NCI-H2227 (cell line): ENCODE results near the gene DCUN1D3.

Source experiments
- DNase-seq: peaks from one replicate; lab custom pipeline; 2025; ENCODE audit not compliant: unreplicated experiment; lab: John Stamatoyannopoulos, UW

DCUN1D3 gene

GRCh38 chr16:20920091-20920490 is 19.9 kb upstream of the DCUN1D3 start:
- DNase-seq = no peak

- DNase-seq = no peak
These were observed 18.5 kb upstream of the DCUN1D3 start for GRCh38 chr16:20918486-20919239.

GRCh38 chr16:20916942-20917341 is 16.8 kb upstream of the DCUN1D3 start:
- DNase-seq = no peak

GRCh38 chr16:20916289-20916688 is 16.1 kb upstream of the DCUN1D3 start:
- no peak for DNase-seq

- DNase-seq = no peak
These were observed 11.2 kb upstream of the DCUN1D3 start for GRCh38 chr16:20911361-20911760.

- no peak for DNase-seq
These were observed 10.7 kb upstream of the DCUN1D3 start for GRCh38 chr16:20910781-20911321.

- DNase-seq = no peak
These were observed 6.4 kb upstream of the DCUN1D3 start for GRCh38 chr16:20906341-20907255.

GRCh38 chr16:20905576-20905975 is 5.4 kb upstream of the DCUN1D3 start:
- DNase-seq = no peak

GRCh38 chr16:20904507-20905081 is 4.4 kb upstream of the DCUN1D3 start:
- DNase-seq = no peak

- DNase-seq = no peak
These were observed 3.8 kb upstream of the DCUN1D3 start for GRCh38 chr16:20903899-20904506.

GRCh38 chr16:20903116-20903898 is 3.1 kb upstream of the DCUN1D3 start:
- DNase-seq = no peak

GRCh38 chr16:20902426-20902825 is 2.3 kb upstream of the DCUN1D3 start:
- no peak for DNase-seq

- peak; percentile 65 for DNase-seq
These were observed 1.4 kb upstream of the DCUN1D3 start for GRCh38 chr16:20901436-20902112.

- DNase-seq = peak; percentile 71
These were observed 894 bp upstream of the DCUN1D3 start for GRCh38 chr16:20901068-20901435.

- DNase-seq = no peak
These were observed 470 bp downstream of the DCUN1D3 start for GRCh38 chr16:20899477-20900298.

GRCh38 chr16:20899071-20899470 is 1.1 kb downstream of the DCUN1D3 start:
- DNase-seq = no peak

GRCh38 chr16:20897922-20898321 is 2.2 kb downstream of the DCUN1D3 start:
- no peak for DNase-seq

- DNase-seq = no peak
These were observed 2.8 kb downstream of the DCUN1D3 start for GRCh38 chr16:20897253-20897897.
